Posterior vena cava (tissue), 2 donors: ENCODE data around the gene PLK3. TPM values are rescaled to one million over a fixed set of nuclear protein-coding genes. Genes with fewer than 3 reads are reported as not detected.
A peak's percentile ranks its signal among the peaks of the same experiment; 100 is the strongest.
"Not testable (repeated sequence)": the region's sequence is repeated elsewhere in the genome, so short reads cannot be mapped to it uniquely, and the experiment has no call there.

Experiments
- DNase-seq: peaks from one replicate; pipeline ENCODE4 v3.0.0-alpha.2; 2020; ENCODE audit warnings: low spot score
- intact Hi-C, 2 donors: fragments of 100-400 bp; cut with DNase I; formaldehyde crosslinking; loops; one replicate each; pipeline versions ENCODE4 v1.14.1 to v1.14.2; 2022 to 2023
- total RNA-seq, 2 donors: library from RNA; stranded (reverse); fragmentation: NEBNext Ultra II Directional; extraction: Animal tissue kit (Norgen Biotek cat#: 25700); gene quantifications; one replicate each; pipeline ENCODE4 v1.2.1, GENCODE V29; 2021
- donor health status: DM: yes; HTN: yes; CAD: no.
- donor health status: DM: yes; HTN: yes; CAD: no.

PLK3 gene
- total RNA-seq, 2 donors from 2014 or later = 20.1 to 32.7 TPM

DNA sequence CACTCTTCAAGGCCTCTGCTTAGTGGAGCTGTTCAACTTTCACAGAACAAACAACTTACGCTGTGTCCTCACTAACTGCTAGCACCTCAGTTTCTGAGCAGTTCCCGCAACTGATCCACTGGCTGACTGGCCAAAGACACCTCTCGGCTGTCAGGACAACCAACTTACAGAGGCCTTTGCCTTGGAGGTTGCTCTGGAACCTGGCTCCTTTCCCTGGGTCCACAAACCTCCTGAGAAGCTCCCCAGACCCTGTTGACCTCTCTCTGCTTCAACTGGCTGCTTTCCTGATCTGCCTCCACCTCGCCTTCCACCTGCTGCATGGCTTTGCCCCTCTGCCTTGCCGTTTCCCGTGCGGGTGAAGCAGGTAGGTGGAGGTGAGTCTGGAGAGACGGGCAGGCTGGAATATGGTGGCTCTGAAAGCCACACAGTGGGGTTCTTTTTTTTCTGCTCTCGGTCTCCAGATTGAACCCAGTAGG lies 21.1 kb downstream of the PLK3 start:
- DNase-seq = peak; percentile 57
- intact Hi-C loops = no loop called here

GRCh38 chr1:44822131-44822701 lies 22.0 kb downstream of the PLK3 start:
- intact Hi-C loops = no loop called here

GRCh38 chr1:44822981-44823451 lies 22.8 kb downstream of the PLK3 start:
- intact Hi-C loops = no loop called here
- peak; percentile 68 for DNase-seq

More at GRCh38 chr1:44822131-44822701, 22.0 kb downstream of the PLK3 start:
- peak; percentile 73 for DNase-seq

DNA sequence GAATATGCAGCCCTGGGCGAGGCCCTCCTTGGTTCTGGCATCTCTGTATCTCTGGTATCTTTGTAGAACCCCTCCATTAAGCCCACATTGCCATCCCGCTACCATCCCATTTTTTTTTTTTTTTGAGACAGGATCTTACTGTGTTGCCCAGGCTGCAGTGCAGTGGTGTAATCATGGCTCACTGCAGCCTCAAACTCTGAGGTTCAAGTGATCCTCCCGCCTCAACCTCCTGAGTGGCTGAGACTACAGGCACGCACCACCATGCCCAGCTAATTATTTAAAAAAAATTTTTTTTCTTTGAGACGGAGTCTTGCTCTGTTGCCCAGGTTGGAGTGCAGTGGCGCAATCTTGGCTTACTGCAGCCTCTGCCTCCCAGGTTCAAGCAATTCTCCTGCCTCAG lies 24.2 kb downstream of the PLK3 start:
- intact Hi-C loops = not testable (repeated sequence)
- DNase-seq = peak; percentile 12

- intact Hi-C loops = no loop called here
- peak; percentile 94 for DNase-seq
These were observed 26.4 kb downstream of the PLK3 start for GRCh38 chr1:44826375-44827196.

- intact Hi-C loops = no loop called here
- DNase-seq = peak; percentile 79
These were observed 27.2 kb downstream of the PLK3 start for GRCh38 chr1:44827197-44828002.

GRCh38 chr1:44828003-44828651 lies 27.9 kb downstream of the PLK3 start:
- intact Hi-C loops = no loop called here
- peak; percentile 72 for DNase-seq

DNA sequence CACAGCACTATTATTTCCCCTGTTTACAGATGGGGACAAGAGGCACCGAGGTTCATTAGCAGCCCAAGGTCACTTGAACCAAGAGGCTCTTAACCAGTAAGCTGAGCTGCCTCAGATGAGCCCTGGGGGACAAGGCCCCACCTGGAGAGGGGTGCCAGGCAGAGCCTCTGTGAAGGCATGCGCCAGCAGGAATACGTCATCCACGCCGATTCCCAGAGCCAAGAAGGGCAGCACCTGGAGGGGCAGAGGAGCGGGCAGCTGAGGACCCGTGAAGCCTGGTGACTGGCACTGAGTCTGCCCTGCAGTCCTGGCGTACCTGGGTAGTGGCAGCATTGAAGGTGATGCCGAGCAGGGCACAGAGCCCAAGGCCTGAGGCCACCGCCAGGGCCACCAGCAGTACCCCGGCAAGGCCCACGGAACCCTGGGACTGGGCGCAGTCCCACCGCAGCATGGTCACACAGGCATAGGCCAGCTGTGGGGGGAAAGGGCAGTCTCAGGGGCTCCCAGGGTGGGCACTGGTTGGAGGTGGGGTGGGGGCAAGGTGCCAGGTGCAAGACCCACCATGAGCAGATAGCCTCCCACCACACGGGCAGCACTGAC lies 28.8 kb downstream of the PLK3 start:
- DNase-seq = peak; percentile 78
- intact Hi-C loops = no loop called here

DNA sequence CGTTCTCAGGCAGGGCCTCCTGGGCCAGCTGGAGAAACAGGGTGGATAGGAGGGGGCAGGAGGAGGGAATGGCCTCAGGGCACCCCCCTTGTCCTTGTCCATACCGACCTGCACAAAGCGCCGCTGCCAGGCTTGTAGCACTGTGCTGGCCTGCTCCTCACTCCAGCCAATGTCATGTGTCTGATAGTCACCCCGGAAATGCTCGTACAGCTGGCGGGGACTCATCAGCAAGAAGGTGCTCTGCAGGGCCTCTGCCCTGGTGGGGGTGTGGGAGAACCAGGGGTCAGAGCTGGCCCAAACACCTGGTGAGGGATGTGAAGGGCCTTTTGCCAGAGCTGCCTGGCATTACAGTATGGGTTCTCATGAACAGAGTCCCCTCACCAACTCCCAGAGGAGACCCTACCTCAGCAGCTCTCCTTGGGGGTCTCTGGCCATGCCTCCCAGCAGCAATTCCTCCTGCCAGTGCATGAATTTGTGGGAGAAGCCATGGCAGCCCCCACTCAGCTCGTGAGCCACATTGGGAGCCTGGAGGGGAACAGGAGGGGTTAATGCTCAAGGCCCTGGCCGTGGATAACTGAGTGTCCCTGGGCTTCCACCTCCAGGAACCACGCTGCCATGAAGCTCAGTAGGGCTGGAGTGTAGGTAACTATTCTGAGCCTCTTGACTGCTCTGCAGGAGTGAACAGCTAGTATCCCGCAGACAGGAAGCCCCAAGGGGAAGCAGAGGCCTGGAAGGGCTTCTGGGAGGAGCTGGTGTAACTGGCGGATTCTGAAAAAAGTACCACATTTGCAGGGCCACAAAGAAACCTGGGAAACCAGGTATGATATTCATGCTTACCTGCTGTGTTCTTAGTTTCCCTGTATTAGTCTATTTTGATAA lies 29.6 kb downstream of the PLK3 start:
- peak; percentile 75 for DNase-seq
- intact Hi-C loops = loop anchor here (10.0 kb wide), 2 partner anchors 45 to 185 kb away; partner anchors contain the start of genes BEST4 (in 1 of the 2), HECTD3 (in 1 of the 2) and UROD (in 1 of the 2)

DNA sequence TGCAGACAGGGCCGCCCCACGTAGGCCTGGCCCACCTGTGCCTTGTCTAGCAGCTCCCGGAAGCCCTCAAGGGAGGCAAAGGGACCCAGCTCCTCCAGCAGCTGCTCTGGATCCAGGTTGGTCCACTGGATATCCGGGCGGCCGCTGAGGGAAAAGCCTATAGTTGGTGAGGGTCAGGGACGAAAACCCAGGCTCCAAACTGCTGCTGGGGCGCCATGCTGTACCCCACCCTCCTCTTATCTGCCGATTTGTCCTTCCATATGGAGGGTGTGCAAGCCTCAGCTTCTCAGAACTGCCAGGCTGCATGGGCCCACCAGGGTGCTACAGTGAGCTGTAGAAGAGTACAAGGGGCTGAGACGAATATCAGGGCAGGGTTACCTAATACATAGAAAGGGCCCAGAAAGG lies 30.7 kb downstream of the PLK3 start:
- intact Hi-C loops = loop anchor here (10.0 kb wide), 2 partner anchors 46 to 184 kb away; partner anchors contain the start of genes BEST4 (in 1 of the 2), HECTD3 (in 1 of the 2) and UROD (in 1 of the 2)
- peak; percentile 76 for DNase-seq

GRCh38 chr1:44831516-44831915 lies 31.3 kb downstream of the PLK3 start:
- intact Hi-C loops = loop anchor here (10.0 kb wide), 2 partner anchors 47 to 183 kb away; partner anchors contain the start of genes BEST4 (in 1 of the 2), HECTD3 (in 1 of the 2) and UROD (in 1 of the 2)
- DNase-seq = peak; percentile 75

GRCh38 chr1:44832056-44832705 lies 32.0 kb downstream of the PLK3 start:
- DNase-seq = peak; percentile 55
- intact Hi-C loops = loop anchor here (10.0 kb wide), 2 partner anchors 47 to 183 kb away; partner anchors contain the start of genes BEST4 (in 1 of the 2), HECTD3 (in 1 of the 2) and UROD (in 1 of the 2)

- intact Hi-C loops = loop anchor here (10.0 kb wide), 2 partner anchors 50 to 180 kb away; partner anchors contain the start of genes BEST4 (in 1 of the 2), HECTD3 (in 1 of the 2) and UROD (in 1 of the 2)
- peak; percentile 13 for DNase-seq
These were observed 34.2 kb downstream of the PLK3 start for GRCh38 chr1:44834328-44834727.

DNA sequence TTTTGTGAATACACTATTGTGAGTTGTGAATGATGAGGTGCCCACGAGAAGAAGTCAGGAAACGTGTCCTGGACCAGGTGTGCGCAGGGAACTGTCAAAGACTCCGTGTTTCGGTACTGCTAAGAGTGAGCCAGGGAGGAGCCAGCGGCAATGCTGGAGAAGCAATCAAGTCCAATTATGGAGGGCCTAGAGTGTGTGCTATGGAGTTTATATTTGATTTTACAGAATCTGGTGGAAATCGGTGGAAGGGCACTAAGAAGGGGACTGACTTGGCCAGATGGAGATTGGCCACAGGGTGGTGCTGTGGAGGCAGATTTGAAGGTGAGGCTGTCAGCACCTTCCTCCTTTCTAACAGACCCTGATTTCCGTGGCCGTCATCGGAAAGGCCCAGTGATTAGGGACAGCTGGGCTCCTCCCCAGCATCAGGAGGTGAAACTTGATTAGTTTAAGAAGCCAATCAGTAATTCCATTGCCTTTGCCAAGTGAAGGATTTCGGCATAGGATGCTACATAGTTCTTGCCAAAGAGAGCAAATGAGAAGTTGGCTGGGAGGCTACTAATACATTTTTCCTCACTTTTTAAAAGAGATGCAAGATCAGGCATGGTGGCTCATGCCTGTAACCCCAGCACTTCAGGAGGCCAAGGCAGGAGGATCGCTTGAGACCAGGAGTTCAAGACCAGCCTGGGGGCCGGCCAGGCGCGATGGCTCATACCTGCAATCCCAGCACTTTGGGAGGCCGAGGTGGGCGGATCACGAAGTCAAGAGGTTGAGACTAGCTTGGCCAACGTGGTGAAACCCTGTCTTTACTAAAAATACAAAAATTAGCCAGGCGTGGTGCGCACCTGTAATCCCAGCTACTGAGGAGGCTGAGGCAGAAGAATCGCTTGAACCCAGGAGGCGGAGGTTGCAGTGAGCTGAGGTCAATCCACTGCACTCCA lies 35.8 kb downstream of the PLK3 start:
- intact Hi-C loops = loop anchor here (10.0 kb wide), 2 partner anchors 51 to 179 kb away; partner anchors contain the start of genes BEST4 (in 1 of the 2), HECTD3 (in 1 of the 2) and UROD (in 1 of the 2)
- DNase-seq = peak; percentile 96

DNA sequence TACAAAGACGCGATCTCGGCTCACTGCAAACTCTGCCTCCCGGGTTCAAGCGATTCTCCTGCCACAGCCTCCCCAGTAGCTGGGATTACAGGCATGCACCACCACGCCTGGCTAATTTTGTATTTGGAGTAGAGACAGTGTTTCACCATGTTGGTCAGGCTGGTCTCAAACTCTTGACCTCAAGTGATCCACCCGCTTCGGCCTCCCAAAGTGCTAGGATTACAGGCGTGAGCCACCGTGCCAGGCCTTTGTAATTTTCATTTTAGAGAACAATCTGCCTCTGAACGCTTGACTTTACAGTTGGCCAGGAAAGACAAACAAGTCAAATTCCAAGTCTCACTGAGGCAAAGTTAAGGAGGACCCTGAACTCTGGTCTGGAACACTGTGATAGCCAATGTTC lies 38.1 kb downstream of the PLK3 start:
- intact Hi-C loops = loop anchor here (10.0 kb wide), 2 partner anchors 53 to 177 kb away; partner anchors contain the start of genes BEST4 (in 1 of the 2), HECTD3 (in 1 of the 2) and UROD (in 1 of the 2)

More for the DNA sequence above, 38.1 kb downstream of the PLK3 start:
- DNase-seq = not testable (repeated sequence)
